ENCODE data around the gene CMSS1.

Gene CMSS1

DNA sequence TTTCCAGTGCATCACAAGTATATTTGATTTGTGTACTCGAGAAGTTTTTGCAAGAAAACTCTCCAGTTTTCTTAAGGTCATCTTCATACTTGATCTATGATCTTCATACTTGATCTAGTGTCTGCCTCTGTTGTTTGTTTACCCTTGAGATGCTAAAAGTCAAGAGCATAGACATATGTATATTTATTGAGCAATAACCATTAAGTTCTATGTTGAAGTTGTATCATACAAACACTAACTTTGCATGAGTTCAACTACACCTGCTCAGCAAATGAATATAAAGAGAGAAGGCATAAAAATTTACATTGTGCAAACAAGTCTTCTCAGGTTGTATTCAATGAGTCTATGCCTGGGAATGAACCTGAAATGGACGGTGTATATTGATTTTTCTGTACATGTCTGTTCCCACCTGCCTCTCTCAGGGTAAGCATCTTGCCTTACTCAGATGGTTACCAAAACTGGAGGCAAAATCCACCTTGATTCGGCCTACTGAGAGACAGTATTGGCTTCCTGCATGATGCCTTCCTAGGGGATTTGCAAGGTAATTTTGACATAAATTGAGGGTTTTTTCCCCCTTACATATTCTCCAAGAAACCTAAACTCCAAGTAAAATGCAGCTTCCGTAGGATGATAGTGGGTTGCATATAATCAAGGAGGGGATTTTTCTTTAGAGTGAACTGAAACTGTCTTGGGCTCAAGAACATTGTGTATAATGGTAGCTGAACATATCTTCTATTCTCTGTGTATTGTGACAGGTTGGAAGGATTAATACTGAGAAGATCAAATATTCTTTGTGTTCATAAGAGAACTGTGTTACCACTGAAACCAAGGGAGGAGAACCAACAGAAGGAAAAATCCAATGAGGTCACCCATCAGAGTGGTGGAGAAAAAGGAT lies 186.2 kb downstream of the CMSS1 start:
- DNase-seq = no peak

DNA sequence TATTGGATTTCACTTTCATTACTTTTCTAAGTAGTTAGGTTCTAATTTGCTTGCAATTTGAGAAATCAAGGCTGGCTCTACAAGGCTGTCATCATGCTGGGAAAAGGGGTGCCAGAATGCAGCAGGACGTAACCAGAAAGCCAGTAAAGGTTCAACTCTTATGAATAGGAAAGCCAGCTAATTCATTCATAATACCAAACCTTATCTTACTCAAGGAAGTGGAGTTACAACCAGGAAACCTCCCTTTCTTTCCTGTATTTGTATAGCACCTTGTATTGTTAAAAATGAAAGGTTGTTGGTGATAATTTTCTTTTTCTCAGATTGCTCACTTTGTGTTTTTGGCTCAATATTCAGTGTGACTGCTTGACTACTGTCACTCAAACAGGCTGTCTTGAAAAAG lies 187.3 kb downstream of the CMSS1 start:
- DNase-seq = no peak

DNA sequence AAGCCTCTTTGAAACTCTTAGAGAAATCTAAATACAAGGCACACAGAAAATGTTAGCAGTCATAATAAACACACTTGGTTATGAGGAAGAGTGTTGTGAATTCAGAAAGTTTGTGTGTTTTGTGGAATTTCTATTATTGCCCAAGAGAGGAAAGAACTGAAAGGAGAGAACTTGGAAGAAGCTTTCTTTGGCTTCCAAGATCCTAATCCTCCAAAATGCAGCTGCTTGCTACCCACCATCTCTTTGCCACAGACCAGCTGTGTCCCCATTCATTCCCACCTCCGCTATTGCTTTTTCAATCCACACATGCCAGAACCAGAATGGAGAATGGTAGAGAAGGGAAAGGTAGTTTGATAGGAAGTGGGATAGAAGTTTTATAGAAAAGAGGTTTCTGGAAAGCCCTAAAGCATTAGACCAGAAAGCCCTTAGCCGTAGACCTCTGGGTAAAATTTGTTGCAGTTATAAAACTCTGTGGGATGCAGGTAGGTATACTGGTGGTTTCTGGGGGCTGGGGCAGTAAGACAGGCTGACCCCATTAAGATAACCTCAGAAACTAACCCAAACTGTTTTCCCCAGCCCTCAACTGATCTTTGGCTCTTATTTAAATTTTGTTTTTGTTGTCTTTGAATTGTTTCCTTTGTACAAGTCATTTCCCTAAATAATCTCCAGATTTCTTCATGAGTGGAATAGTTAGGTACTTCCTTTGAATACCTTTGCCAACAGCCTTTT lies 188.2 kb downstream of the CMSS1 start:
- DNase-seq = no peak

DNA sequence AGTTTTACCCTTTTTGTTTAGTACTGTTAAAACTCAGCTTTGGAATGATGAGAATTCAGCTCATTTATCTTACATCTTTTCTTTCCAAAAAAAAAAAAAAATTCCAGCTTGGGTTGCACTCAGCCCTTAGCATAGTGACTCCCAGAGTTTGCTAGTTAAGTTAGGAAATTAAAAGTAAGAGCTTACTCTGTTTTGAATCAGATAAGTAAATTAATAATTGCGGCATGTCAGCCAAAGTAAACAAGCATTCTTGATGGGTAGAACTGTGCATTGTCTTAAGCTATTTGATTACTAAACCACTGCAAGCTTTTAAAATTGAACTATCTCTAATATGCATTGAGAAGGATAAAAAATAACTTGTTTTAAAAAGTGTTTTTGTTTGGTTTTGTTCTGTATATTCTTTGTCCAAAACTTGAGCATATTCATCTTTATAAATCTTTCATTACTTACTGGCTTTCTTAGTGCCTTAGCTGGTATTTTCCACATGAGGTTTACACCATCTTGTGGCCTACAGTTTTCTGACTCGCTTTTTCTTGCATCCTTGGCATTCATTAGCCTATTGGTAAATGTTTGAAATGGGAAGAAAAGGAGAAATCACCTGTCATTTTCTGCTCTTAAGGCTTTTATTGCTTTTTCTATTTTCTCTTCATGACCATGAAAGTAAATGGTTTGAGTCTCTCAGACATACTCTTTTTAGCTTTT lies 189.1 kb downstream of the CMSS1 start:
- no peak for DNase-seq

DNA sequence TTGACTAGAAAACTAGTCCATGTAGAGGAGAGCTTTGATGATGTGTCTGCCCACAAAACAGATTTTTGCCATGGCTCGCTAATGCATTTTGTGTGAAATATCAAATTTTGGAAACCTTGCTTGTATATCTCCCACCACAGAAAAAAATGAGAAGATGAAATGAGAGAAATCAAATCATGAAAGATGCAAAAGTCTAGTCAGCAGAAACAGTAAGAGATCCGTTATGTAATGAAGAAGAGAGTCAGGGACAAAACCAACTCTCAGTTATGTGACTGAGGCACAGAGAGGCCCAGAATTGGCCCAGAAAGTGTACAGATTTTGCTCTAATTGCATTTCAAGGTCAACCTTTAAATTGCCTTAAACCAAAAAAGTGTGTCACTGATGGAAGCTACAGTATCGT lies 189.7 kb downstream of the CMSS1 start:
- DNase-seq = no peak

DNA sequence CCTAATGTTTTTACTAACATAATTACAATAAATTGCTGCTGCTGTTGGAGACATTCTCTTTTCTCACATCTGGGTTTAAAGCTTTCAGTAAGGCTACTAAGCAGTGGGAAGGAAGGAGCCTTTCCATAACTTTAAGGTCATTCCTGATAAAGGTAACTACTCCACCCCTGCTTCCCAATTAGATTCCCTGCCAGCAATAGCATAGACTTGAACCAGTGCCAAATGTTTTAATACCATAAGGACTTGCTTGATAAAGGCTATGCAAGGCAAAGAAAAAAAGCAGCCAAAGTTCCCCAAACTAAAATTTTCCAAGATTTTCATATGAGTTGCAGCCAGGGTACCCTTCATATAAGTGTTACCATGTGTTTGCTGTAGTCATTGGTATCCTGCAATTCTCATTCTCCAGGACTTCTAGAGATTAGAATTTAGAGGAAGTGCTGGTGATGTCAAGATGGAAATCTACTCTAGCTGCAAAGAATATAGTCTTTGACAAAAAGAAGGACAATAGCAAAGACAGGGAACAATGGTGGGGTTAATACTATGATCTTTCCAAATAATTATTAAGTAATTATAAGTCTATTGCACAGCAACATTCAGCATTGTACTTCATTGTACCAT lies 190.5 kb downstream of the CMSS1 start:
- no peak for DNase-seq

DNA sequence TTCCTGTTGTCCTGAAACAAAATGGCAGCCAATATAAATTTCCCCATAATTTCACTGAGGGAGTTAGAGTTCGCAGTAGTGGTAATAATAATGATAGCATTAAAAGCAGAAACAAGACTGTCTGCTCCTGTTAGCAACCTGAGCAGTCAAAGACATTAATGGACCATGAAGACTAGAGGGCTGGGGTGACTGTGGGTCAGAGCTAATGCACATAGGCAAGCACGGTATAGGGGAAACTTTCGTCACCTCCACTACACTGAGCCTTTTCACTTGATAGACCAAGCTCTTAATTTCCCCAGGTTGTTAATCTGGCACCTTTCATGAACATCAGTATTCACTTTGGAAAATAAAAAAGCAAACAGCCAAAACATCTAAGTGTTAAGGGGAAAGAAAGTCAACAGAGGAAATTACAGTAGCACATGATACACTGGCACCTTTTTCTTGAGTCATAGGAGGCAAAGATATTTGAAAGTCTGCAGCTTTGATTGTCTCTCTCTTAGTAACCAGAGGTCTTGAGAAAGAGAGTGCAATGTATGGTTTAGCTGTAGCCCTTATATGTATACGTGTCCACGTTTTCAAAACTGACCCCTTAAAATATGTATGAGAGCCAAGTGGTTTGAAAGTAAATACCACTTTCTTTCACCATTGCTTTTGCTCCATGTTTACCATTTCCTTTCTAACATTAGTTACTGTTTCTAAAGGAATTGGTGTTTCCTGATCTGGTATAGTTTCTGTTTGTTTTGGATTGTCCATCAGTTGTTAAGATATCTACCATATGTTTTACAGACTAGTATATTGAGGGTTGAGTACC lies 191.8 kb downstream of the CMSS1 start:
- no peak for DNase-seq

DNA sequence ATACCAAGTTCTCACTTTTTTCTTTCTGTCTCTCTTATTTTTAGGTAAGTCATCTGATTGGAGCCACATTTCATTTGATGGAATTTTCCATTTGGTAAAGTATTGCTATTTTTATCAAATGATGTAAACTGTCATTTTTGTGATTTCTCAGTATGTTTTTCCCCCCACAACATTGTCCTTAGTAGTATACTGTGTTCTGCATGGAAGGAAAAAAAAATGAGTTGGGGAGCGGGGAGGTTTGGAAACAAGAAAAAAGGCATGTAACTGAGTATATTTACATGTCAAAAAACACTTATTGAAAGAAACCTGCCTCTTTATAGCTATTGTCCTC lies 192.4 kb downstream of the CMSS1 start:
- no peak for DNase-seq

DNA sequence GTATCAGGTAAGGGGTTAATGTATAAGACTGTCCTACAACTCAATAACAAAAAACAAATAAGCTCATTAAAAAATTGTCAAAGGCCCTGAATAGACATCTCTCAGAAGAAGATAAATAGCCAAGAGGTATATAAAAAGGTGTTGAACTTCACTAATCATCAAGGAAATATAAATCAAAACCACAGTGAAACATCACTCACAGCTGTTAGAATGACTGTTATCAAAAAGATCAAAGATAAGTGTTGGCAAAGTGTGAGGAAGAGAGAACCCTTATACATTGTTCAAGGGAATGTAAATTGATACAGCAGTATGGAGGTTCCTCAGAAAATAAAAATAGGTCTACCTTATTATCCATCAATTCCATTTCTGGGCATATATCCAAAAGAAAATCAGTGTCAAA lies 201.1 kb downstream of the CMSS1 start:
- DNase-seq = no peak

DNA sequence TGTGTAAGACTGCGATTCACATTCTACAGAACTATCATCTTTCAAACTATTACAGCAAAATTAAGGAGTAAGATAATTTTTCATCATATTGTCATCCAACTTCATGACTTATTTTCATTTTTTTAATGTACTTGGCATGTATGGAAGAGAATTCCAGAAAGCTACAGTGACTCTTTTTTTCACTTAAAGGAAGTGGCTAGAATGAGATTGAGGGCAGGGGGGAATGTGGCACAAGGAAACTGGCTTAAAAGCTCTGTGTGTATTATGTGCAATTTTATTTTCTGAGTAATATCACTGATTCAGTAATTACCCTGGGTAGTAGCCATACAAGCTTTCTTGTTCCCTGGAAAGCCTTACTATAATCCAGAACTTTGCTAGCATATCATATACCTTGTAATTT lies 202.1 kb downstream of the CMSS1 start:
- no peak for DNase-seq

DNA sequence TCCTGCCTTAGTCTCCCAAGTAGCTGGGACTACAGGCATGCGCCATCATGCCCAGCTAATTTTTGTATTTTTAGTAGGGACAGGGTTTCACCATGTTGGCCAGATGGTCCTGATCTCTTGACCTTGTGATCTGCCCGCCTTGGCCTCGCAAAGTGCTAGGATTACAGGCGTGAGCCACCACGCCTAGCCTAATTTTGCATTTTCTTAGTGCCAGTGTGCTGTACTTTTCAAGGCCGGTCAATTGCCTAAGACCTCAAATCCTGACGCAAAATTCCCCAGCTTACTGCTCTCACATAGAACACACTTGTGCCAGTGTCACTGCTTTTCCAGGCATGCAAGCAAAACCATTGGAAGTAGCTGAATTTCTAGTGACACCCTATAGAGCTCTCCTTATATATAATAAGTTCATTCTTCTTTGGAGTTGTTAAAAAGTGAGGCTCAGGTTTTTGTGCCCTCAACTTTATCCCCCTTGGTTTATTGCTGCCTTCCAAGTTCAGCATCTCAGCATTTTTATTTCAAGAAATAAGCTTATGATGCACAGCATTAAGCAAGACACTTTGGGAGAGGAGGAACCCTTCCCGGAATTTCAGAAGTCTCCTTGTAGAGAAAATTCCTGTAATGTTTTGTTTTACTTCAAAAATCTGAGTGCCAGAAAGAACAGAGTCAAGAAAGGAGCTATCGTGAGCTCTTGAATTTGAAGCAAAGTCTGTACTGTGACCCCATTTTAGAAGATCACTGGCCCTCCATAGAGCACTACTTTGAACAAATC lies 203.4 kb downstream of the CMSS1 start:
- DNase-seq = no peak

DNA sequence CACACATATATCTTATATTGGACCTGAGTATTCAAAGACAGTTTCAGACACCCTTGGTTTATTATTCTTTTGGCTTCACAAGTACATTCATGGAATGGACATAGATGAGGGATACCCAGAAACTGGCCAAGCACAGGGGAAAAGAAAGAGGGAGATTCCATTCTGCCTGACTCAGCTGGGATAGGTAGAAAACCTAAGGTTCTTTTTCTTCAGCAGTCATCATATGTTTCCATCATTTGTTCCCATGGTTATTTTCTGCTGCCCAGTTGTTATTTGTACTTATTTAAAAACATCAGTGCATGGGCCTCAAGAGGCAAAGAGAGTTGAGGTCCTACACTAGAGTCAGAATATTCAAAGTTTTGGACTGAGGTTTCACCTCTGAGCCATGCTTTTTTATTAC lies 204.8 kb downstream of the CMSS1 start:
- DNase-seq = no peak

DNA sequence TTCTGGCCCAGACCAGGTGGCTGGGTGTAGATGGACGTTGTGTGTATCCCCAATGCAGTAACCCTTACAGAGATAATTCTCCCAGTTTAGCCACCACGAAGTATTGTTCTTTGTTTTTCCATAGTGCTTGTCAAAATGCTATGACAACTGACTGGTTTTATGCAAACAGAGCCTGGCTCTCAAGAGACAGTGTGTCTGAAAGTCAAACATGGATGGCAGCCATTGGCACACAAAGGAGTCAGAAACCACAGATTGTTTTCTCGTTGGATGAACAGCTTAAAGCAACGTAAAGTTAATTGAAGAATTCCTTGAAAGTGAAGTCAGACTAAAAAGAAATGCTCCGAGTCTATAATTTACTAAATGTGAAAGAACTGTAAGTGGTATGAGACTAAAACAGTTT lies 205.5 kb downstream of the CMSS1 start:
- DNase-seq = no peak

DNA sequence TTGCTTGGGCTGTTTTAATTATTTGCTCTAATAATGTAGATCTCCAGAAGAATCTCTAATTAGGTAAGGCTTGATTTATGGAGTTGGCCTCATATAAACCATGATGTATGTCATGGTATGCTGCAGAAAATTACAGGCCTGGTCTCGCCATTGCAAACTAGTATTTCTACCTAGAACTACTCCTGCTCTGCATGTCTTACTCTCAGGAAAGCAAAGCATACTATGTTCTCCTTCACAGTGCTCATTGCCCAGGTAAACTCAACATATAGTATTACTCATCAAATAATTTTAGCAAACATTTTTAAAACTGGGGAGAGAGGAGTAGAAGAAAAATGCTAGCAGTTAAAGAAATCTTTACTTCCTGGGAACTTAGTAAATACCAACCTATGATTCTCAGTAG lies 205.9 kb downstream of the CMSS1 start:
- no peak for DNase-seq

DNA sequence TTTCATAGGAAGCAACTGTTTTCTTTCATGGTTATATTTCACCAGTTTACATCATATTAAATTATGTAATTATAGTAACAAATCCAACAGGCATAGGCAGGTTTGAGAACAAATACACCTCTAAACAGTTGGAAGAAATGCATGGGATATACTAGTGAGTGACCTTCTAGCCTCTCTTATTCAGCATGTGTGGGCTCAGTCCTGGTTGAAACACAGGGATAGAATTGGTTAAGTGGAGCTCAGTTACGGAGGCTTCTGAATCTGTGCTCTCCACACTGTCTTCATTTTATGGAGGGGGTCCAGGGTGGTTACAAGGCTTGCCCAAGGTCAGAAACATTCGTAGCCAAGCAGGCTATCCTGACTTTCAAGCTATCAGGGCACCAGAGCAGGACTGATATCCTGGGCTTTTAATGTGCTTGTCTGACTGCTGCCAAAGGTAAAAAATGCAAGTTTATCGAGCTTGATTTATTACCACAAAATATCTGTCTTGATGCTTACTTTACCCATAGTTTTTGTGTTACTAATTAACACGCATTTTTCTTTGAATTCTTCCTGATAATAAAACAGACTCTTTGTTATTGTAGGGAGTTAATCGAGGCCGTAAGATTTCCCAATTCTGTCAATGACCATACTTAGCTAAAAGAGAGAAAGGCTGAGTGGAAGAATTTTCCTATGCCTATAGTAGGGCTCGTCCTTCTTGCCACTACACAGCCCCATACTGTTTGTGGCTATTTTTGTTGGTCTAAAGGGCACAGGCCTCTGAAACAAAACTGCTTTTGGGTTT lies 207.1 kb downstream of the CMSS1 start:
- no peak for DNase-seq

DNA sequence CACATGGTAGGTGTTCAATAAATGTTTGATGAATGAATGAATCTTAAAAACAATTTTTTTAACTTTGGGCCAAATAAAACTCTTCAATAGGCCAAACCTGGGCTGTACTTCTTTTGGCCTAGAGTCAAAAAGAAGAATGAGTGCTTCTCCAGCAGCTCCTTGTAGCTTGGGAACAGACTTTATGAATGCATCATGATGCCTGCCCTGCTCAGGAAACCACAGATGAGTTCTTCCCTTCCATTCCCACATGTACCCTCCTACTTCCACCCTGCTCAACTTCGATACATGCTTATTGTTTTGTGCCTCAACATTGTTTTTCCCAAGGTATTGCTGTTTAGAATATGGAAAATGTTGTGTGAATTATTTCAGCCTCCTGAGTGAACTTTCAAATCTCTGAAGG lies 209.7 kb downstream of the CMSS1 start:
- no peak for DNase-seq

DNA sequence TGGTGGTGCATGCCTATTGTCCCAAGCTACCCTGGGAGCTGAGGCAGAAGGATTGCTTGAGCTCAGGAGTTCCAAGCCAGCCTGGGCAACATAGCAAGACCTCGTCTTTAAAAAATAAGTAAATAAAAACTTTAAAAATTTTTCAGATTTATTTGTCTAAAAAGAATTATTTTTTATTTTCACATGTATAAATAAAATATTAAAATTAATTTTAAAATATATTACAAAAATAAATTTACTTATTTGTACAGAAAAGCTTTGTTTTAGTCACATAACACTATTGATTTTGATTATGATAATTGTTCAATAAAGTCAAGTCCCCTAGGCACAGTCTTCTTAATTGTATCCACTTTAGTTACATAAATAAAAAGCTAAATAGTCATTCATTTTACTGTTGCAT lies 211.4 kb downstream of the CMSS1 start:
- DNase-seq = no peak

DNA sequence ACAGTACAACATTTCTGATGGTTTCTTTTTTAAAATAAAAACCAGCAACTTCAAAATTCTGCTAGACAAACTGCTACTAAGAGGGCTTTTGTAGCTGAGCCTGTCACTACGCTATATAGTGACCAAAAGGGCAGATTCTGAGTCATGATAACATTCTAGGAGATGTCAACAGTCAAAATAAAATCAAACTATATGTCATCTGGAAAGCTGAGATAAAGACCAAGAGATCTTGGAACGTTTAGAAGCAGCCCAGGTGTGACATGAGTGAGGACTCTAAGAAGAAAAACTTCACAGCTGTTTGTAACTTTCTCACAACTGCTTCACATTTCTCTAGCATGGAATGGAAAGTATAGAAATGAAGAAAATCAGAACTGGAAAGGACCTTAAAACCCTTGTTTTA lies 212.0 kb downstream of the CMSS1 start:
- DNase-seq = no peak

DNA sequence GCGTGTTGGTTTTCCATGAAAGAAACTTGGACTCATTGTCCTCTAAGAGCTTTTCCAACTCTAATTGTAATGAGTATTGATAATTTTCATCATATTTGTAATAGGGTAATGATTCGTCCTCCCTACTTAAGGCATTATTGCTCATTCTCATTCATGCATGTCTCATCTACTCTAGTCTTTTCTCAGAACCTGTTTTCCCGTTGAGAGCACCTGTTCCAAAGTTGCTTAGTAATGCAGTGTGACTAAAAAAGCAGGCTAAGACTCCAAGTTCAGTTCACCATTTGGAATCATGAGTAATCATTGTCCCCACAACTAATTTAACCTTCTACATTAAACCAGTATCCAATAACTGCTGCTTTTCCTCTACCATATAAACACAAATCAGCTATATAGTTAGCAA lies 212.7 kb downstream of the CMSS1 start:
- no peak for DNase-seq

DNA sequence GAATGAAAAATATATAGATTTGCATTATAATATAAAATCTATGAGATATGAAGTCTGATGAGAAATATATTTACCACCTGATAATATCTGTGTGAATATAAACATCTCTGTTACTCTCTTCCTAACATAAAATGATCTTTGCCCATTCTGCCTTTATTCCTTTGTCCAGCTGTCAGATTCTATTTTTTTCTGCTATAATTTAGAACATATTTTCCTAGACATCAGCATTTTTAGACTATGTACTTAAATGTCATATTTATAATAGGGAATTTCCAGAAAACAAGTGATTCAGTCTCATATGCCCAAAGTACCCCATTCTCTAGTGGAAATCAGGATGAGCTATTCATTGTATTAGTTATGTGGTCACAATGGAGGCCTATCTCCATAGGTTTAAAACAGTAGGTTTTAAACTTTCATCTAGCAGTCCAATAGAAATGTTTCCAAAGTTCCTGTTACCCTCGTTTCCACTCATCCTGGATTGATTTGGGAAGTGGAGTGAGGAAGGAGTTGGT lies 213.3 kb downstream of the CMSS1 start:
- DNase-seq = no peak

DNA sequence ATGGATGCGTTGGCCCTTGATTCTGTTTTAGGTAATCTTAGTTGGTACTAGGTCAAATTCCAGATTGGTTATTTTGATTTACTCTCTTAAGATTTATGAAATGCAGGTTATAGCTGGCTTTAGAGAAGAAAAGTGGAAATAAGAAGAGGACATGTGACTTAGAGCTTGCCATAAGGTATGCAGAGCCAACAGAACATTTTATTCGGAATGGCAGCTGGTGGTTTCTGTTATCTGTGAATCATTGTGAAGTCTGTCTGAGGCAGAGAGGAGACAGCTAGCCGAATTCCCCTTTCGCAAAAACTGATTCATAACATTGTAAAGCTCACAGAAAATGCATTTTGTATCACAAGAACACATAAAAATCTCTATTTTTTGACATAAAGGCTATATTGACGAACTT lies 214.6 kb downstream of the CMSS1 start:
- no peak for DNase-seq

Data from cortex of kidney (tissue), 1 donor.